RWPE2 (cell line): ENCODE results near the gene ARSA.
A peak's percentile ranks its signal among the peaks of the same experiment; 100 is the strongest.

Experiments used
- ATAC-seq: fragments of 200-7000 bp; cut with Tn5 transposase; 3 replicates; pipeline ENCODE4 v1.9.1; 2021; ENCODE audit warnings: low read depth
- DNase-seq: peaks from one replicate; pipeline ENCODE4 v3.0.0-alpha.2; 2020; ENCODE audit warnings: low spot score
- H3K27ac ChIP-seq: fragments of 450-650 bp; 2 replicates; pipeline ENCODE4 v1.5.1; 2017; ENCODE audit warnings: mild to moderate bottlenecking; ENCODE audit not compliant: poor library complexity, severe bottlenecking
- H3K27me3 ChIP-seq: fragments of 250-450 bp; sonication (Bioruptor Pico); 2 replicates; pipeline ENCODE4 v1.5.1; 2021; ENCODE audit warnings: mild to moderate bottlenecking, moderate library complexity; ENCODE audit not compliant: insufficient read depth, poor library complexity, severe bottlenecking
- H3K36me3 ChIP-seq: fragments of 250-450 bp; sonication (Bioruptor Pico); 2 replicates; pipeline ENCODE4 v1.5.1; 2020; ENCODE audit warnings: low read depth, mild to moderate bottlenecking, moderate library complexity
- H3K4me1 ChIP-seq: fragments of 250-450 bp; sonication (Bioruptor Pico); 2 replicates; pipeline ENCODE4 v1.5.1; 2021; ENCODE audit warnings: mild to moderate bottlenecking, moderate library complexity; ENCODE audit not compliant: insufficient read depth, poor library complexity, severe bottlenecking
- H3K4me3 ChIP-seq: fragments of 250-450 bp; sonication (Bioruptor Pico); 2 replicates; pipeline ENCODE4 v1.5.1; 2021; ENCODE audit warnings: mild to moderate bottlenecking, moderate library complexity; ENCODE audit not compliant: severe bottlenecking
- H3K9me3 ChIP-seq: fragments of 250-450 bp; sonication (Bioruptor Pico); 2 replicates; pipeline ENCODE4 v1.5.1; 2021; ENCODE audit warnings: mild to moderate bottlenecking, moderate library complexity; ENCODE audit not compliant: severe bottlenecking
- CTCF ChIP-seq: fragments of 450-650 bp; IDR thresholded peaks from one replicate; pipeline ENCODE4 v1.5.1; 2017; ENCODE audit warnings: mild to moderate bottlenecking, moderate library complexity; ENCODE audit not compliant: poor library complexity, severe bottlenecking

The ARSA gene

GRCh38 chr22:50581950-50582492, 45.9 kb downstream of the ARSA start:
- Histone ChIP-seq H3K27ac (peak overlapping the region; percentile 69), H3K9me3 (no peaks in the 10 kb centered on the region), H3K4me3 (peak overlapping the region; percentile 79), H3K27me3 (no peaks in the 10 kb centered on the region), H3K4me1 (peaks cover 4% of the 10 kb centered on the region), H3K36me3 (peaks cover 27% of the 10 kb centered on the region)
- ATAC-seq (no peak; the same call in 1 of the 3 replicates), DNase-seq (no peak)
- TF ChIP-seq CTCF = no peak

DNA sequence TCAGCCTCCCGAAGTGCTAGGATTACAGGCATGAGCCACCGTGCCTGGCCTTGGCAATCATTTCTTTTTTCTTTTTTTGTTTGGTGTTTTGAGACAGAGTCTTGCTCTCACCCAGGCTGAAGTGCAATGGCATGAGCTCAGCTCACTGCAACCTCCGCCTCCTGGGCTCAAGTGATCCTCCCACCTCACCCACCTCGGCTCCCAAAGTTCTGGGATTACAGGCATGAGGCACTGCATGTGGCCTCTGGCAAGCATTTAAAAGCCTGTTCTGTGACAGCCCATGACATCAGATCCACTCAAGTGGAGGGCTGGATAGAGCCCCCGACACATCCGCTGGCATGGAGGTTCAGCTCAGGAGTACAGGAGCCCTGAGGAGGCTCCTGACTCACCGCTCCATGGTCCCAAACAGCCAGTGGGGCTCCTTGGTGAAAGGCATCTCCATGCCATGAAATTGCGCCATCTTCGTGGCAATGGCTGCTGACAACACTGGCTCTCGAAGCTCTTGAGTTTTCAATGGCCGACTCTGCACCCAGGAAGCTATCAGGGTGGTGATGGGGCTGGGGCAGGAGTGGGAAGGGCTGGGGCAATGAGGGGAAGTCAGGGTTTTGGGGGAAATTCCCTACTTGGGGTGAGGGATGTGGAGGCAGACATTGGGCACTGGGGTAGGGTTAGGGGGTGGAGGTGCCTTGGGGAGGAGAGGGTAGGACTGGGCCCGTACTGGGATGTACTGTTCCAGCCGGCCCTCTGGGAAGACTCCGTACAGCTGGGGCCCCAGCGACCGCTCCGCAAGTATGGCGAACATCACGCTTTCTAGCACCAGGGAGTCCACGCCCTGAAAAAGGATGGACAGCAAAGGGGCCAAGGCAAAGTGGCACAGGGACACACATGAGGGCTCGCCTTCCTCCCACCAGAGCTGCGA, 46.7 kb downstream of the ARSA start:
- H3K4me3 ChIP-seq = peak overlapping the region; percentile 79
- H3K36me3 ChIP-seq = peaks cover 27% of the 10 kb centered on the region
- peaks cover 4% of the 10 kb centered on the region for H3K4me1 ChIP-seq
- no peak for DNase-seq
- H3K27ac ChIP-seq = peak overlapping the region; percentile 69
- H3K27me3 ChIP-seq = no peaks in the 10 kb centered on the region
- no peak for TF ChIP-seq CTCF
- no peak for ATAC-seq
- no peaks in the 10 kb centered on the region for H3K9me3 ChIP-seq

DNA sequence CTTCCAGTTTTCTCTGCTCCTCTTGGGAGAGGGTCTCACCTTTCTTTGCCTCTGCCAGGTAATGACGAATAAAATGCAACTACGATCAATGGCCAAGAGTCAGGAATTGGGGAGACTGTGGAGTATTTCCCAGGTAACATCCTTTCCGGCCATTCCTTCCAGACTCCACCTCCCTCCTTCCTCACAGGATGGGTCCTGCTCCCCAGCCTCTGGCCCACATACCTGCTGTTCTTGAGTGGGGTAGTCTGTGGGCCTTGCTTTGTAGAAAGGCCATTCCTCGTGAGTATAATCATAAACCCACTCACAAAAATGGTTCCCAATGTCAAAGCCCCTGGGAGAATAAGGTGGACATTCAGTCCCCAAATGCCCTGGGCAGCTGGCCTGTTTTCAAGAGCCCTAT, 48.2 kb downstream of the ARSA start:
- no peak overlapping the region for H3K27ac ChIP-seq
- DNase-seq (no peak), ATAC-seq (no peak)
- no peak overlapping the region for H3K4me3 ChIP-seq
- no peaks in the 10 kb centered on the region for H3K27me3 ChIP-seq
- no peak for TF ChIP-seq CTCF
- H3K9me3 ChIP-seq = no peaks in the 10 kb centered on the region
- peaks cover 4% of the 10 kb centered on the region for H3K4me1 ChIP-seq
- peaks cover 27% of the 10 kb centered on the region for H3K36me3 ChIP-seq

- H3K4me3 ChIP-seq = no peak overlapping the region
- no peak for TF ChIP-seq CTCF
- no peaks in the 10 kb centered on the region for H3K9me3 ChIP-seq
- H3K27me3 ChIP-seq = no peaks in the 10 kb centered on the region
- H3K27ac ChIP-seq = no peak overlapping the region
- no peak for DNase-seq
- H3K4me1 ChIP-seq = peaks cover 4% of the 10 kb centered on the region
- H3K36me3 ChIP-seq = peaks cover 27% of the 10 kb centered on the region
- ATAC-seq = no peak
Measured at GRCh38 chr22:50578776-50579310, 49.1 kb downstream of the ARSA start.
